GM23338 (cell line): Measurements from ENCODE around the gene SDHAF1. TPM values are rescaled to one million over a fixed set of nuclear protein-coding genes. Genes with fewer than 3 reads are reported as not detected.

ENCODE experiments used
- CTCF ChIP-seq, 2 experiments: fragments of 200-600 bp in 1 of 2; sonication (generic) in 1 of 2; conservative IDR thresholded peaks; 2 replicates each; pipeline versions ENCODE4 v1.5.1 to v1.6.1; 2016 to 2017; ENCODE audit warnings: antibody characterized with exemption in 2 of 2, low read depth in 2 of 2, mild to moderate bottlenecking in 2 of 2, moderate library complexity in 1 of 2
- EZH2 ChIP-seq: fragments of 200-600 bp; sonication (generic); IDR thresholded peaks from one replicate; pipeline ENCODE4 v1.8.0; 2017; ENCODE audit warnings: antibody characterized with exemption, mild to moderate bottlenecking, low read depth; ENCODE audit not compliant: unreplicated experiment
- JUNB ChIP-seq: IDR thresholded peaks from one replicate; pipeline ENCODE4 v1.6.1; 2016; ENCODE audit warnings: antibody characterized with exemption; ENCODE audit not compliant: unreplicated experiment
- REST ChIP-seq: IDR thresholded peaks from one replicate; pipeline ENCODE4 v1.6.1; 2018; ENCODE audit warnings: antibody characterized with exemption; ENCODE audit not compliant: unreplicated experiment
- ZNF462 ChIP-seq: fragments of 250-450 bp; sonication (Bioruptor Pico); IDR thresholded peaks from 2 replicates; pipeline ENCODE4 v1.5.0; 2020; ENCODE audit warnings: mild to moderate bottlenecking, moderate library complexity
- polyA plus RNA-seq: library from polyadenylated mRNA; unstranded; fragments of >200 nt; fragmentation: Nextera tagmentation; extraction: Ambion mirVana; gene quantifications from 2 replicates; pipeline ENCODE4 v1.2.1, GENCODE V29; 2016
- total RNA-seq: library from RNA; depleted of rRNA; stranded (reverse); fragments of >200 nt; shearing (Covaris generic); gene quantifications from 2 replicates; pipeline ENCODE4 v1.2.3, GENCODE V29; 2014

SDHAF1 gene
- total and polyA plus RNA-seq, 2 experiments from 2014 or later: 19.9 to 55.9 TPM

- no peak for TF ChIP-seq ZNF462 (CRISPR knock-in tag)
- TF ChIP-seq JUNB: no peak
- no peak for TF ChIP-seq CTCF (conservative IDR thresholded peaks at IDR 0.05; ENCODE audit: low read depth in 2 of 2)
- no peak for TF ChIP-seq EZH2
- TF ChIP-seq REST: no peak
Observed at GRCh38 chr19:35960432-35960972, 34.5 kb upstream of the SDHAF1 start (continued).
